ENCODE results near the gene ULK1. TPM values are rescaled to one million over a fixed set of nuclear protein-coding genes. Genes with fewer than 3 reads are reported as not detected.

The ULK1 gene
- total and polyA plus RNA-seq, 4 donors = 15.4 to 32.8 (median 22.8) TPM

DNA sequence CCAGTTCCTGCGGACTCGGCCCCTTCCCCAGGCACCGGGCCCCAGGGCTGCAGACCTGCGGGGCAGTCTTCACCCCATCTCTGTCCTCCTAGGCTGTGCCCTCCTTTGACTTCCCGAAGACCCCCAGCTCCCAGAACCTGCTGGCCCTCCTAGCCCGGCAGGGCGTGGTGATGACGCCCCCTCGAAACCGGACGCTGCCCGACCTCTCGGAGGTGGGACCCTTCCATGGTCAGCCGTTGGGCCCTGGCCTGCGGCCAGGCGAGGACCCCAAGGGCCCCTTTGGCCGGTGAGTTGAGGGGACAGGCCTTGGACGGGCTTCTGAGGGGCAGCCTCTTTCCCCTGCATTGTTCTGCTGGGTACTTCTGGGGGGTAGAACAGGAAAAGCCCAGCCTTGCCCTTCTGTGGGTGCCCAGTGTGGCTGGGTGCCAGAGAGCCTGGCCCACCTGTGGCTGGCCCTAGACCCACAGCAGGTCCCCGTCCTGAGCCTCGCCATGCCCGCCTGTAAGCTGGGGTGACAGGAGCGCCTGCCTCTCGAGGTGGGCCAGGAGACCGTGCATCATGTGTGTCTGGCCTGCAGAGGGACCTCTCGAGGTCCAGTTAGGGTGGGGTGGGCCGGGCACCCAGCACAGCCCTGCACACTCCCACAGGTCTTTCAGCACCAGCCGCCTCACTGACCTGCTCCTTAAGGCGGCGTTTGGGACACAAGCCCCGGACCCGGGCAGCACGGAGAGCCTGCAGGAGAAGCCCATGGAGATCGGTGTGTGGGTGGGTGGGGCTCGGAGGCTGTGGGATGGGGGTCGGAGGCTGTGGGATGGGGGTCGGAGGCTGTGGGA lies 22.1 kb downstream of the ULK1 start:
- DNase-seq (no peak), ATAC-seq (ENCODE audit: insufficient read depth, low FRiP score) (no peak)
- H3K36me3 ChIP-seq (ENCODE audit: control insufficient read depth in 4 of 4, insufficient read depth in 4 of 4, low read length in 4 of 4) = peaks cover 6 to 79% (median 19%) of the 10 kb centered on the region in 4 donors
- no peaks in the 10 kb centered on the region for H3K9me3 ChIP-seq (ENCODE audit: control insufficient read depth in 4 of 4, insufficient read depth in 3 of 4, low read length in 3 of 4)
- H3K9ac ChIP-seq (ENCODE audit: insufficient read depth in 1 of 2, low read length in 2 of 2) = no peak overlapping the region
- no peaks in the 10 kb centered on the region for H3K27me3 ChIP-seq (ENCODE audit: control insufficient read depth in 3 of 3, insufficient read depth in 3 of 3, low read length in 2 of 3)
- no peak overlapping the region for H3K27ac ChIP-seq (ENCODE audit: low read depth in 1 of 2, low read length in 1 of 2)
- 93% methylated on average over 35 to 36 of the region's 36 CpGs for WGBS, 2 donors
- TF ChIP-seq, protein P1, sequence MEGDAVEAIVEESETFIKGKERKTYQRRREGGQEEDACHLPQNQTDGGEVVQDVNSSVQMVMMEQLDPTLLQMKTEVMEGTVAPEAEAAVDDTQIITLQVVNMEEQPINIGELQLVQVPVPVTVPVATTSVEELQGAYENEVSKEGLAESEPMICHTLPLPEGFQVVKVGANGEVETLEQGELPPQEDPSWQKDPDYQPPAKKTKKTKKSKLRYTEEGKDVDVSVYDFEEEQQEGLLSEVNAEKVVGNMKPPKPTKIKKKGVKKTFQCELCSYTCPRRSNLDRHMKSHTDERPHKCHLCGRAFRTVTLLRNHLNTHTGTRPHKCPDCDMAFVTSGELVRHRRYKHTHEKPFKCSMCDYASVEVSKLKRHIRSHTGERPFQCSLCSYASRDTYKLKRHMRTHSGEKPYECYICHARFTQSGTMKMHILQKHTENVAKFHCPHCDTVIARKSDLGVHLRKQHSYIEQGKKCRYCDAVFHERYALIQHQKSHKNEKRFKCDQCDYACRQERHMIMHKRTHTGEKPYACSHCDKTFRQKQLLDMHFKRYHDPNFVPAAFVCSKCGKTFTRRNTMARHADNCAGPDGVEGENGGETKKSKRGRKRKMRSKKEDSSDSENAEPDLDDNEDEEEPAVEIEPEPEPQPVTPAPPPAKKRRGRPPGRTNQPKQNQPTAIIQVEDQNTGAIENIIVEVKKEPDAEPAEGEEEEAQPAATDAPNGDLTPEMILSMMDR (IDR thresholded peaks at IDR 0.05; ENCODE audit: control extremely low read depth, extremely low read depth) = no peak
- no peak overlapping the region for H3K4me3 ChIP-seq
- peaks cover 0 to 3% (median 0%) of the 10 kb centered on the region in 5 donors for H3K4me1 ChIP-seq (ENCODE audit: control insufficient read depth in 5 of 5, insufficient read depth in 5 of 5, low read length in 5 of 5)

DNA sequence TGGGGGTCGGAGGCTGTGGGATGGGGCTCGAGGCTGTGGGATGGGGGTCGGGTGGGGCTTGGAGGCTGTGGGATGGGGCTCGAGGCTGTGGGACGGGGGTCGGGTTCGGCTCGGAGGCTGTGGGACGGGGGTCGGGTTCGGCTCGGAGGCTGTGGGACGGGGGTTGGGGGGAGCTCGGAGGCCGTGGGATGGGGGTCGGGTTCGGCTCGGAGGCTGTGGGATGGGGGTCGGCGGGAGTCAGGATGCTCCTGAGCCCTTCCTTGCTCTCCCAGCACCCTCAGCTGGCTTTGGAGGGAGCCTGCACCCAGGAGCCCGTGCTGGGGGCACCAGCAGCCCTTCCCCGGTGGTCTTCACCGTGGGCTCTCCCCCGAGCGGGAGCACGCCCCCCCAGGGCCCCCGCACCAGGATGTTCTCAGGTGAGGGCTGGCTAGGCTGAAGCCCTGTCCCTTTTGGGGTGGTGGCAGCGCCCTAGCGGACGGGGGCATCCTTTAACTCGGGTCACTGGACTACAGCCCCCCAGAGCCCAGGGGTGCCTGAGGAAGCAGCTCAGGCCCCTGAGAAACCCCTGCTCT lies 22.8 kb downstream of the ULK1 start:
- Histone ChIP-seq H3K36me3 (ENCODE audit: control insufficient read depth in 4 of 4, insufficient read depth in 4 of 4, low read length in 4 of 4) (peaks cover 7 to 78% (median 18%) of the 10 kb centered on the region in 4 donors), H3K4me1 (ENCODE audit: control insufficient read depth in 5 of 5, insufficient read depth in 5 of 5, low read length in 5 of 5) (peaks cover 0 to under 1% (median 0%) of the 10 kb centered on the region in 5 donors), H3K9ac (ENCODE audit: insufficient read depth in 1 of 2, low read length in 2 of 2) (no peak overlapping the region), H3K9me3 (ENCODE audit: control insufficient read depth in 4 of 4, insufficient read depth in 3 of 4, low read length in 3 of 4) (no peaks in the 10 kb centered on the region), H3K4me3 (no peak overlapping the region), H3K27me3 (ENCODE audit: control insufficient read depth in 3 of 3, insufficient read depth in 3 of 3, low read length in 2 of 3) (no peaks in the 10 kb centered on the region), H3K27ac (ENCODE audit: low read depth in 1 of 2, low read length in 1 of 2) (no peak overlapping the region)
- DNase-seq = no peak
- 79 to 85% methylated on average over 23 to 30 of the region's 31 CpGs for WGBS, 2 donors
- no peak for ATAC-seq (ENCODE audit: insufficient read depth, low FRiP score)
- TF ChIP-seq, protein P1 (IDR thresholded peaks at IDR 0.05; ENCODE audit: control extremely low read depth, extremely low read depth) = no peak

DNA sequence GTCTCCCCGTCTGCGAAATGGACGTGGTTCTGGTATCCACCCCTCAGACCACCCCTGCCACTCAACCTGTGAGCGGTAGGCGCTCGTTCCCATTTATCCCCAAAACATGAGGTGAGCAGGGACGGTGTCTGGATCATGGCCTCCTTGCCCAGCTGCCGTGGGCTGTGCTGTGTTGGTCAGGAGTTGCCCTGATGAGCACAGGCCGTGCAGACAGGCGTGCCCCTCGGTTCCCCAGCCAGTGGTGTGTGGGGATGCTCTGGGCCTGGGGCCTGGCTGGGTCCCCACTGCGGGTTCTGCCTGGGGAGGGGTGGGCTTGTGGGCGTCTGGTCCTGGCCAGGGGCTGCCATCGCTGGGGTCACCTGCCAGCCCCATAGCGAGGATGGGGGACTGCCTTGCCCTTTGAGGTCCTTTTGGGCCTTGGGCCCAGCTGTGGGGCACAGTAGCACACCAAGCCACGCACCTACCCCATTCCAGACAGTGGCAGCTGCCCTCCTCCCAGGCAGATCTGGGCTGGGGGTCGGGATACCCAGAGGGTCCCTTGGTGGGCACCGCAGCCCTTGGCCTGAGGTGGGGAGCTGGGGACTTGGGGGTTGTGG lies 23.4 kb downstream of the ULK1 start:
- no peaks in the 10 kb centered on the region for H3K9me3 ChIP-seq (ENCODE audit: control insufficient read depth in 4 of 4, insufficient read depth in 3 of 4, low read length in 3 of 4)
- DNase-seq = no peak
- no peaks in the 10 kb centered on the region for H3K4me1 ChIP-seq (ENCODE audit: control insufficient read depth in 5 of 5, insufficient read depth in 5 of 5, low read length in 5 of 5)
- H3K4me3 ChIP-seq = no peak overlapping the region
- ATAC-seq (ENCODE audit: insufficient read depth, low FRiP score) = no peak
- H3K27me3 ChIP-seq (ENCODE audit: control insufficient read depth in 3 of 3, insufficient read depth in 3 of 3, low read length in 2 of 3) = no peaks in the 10 kb centered on the region
- H3K9ac ChIP-seq (ENCODE audit: insufficient read depth in 1 of 2, low read length in 2 of 2) = no peak overlapping the region
- H3K27ac ChIP-seq (ENCODE audit: low read depth in 1 of 2, low read length in 1 of 2) = no peak overlapping the region
- TF ChIP-seq, protein P1 (IDR thresholded peaks at IDR 0.05; ENCODE audit: control extremely low read depth, extremely low read depth) = no peak
- H3K36me3 ChIP-seq (ENCODE audit: control insufficient read depth in 4 of 4, insufficient read depth in 4 of 4, low read length in 4 of 4) = peaks cover 7 to 77% (median 18%) of the 10 kb centered on the region in 4 donors
- 95 to 98% methylated on average over 18 of the region's 18 CpGs for WGBS, 2 donors
